CD4-positive, alpha-beta T cell treated with Interleukin-4 for 1 hour (primary cell): ENCODE data around the gene CAP1.
A peak's percentile ranks its signal among the peaks of the same experiment; 100 is the strongest.
"Not testable (repeated sequence)": the region's sequence is repeated elsewhere in the genome, so short reads cannot be mapped to it uniquely, and the experiment has no call there.

ENCODE experiments used
- DNase-seq, 2 donors: peaks; one replicate each; pipeline ENCODE4 v3.0.0-alpha.2; 2020 to 2022

The CAP1 gene, protein sequence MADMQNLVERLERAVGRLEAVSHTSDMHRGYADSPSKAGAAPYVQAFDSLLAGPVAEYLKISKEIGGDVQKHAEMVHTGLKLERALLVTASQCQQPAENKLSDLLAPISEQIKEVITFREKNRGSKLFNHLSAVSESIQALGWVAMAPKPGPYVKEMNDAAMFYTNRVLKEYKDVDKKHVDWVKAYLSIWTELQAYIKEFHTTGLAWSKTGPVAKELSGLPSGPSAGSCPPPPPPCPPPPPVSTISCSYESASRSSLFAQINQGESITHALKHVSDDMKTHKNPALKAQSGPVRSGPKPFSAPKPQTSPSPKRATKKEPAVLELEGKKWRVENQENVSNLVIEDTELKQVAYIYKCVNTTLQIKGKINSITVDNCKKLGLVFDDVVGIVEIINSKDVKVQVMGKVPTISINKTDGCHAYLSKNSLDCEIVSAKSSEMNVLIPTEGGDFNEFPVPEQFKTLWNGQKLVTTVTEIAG

DNA sequence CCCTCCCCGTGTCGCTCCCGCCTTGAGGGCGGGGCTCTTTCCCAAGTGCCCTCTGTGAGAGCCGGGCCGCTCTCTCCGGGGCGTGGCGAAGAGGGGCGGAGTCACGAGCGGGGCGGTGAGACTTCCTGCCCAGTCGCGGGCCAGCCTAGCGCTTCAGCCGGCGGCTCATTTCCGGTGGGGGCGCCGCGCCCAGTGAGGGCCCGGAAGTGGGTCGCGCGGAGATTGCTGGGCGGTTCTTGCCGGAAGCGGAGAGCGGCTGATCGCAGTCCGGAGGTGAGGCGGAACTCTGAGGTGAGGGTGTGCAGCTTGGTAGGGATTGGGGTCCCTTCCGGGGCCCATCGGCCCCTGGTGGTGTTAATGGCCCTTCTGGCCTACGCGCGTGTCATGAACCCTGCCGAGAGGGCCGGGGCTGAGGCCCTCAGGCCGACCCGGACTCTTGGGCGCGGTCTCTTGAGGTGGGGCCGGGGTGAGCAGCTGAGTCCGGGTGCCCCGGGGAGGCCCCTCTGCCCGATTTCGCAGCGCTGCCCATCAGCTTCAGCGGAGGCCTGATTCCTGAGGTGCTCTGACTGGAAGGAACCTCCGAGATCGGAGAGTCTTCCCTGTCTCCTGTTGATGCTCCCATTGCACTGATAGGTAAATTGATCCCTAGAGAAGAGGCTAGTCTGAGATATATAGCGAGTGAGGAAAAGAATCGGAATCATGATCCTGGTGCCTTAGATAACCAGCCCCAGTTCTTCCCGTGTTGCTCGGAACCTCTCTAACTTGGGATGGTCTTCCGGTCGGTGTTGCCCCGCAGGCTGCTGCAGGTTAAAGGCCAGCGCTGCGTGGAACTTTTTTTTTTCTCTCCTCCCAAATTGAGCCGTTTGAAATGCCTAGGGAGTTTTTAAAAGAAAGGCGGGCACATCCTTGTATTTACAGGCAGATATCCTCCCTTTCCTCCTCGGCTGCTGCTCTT is at the start of gene CAP1:
Gene CAP1, plus strand, starts transcription at position 219 of the 955 bp plus-strand sequence. CDS start 18,618 bp downstream, outside the sequence.
- peak; percentile 99 to 100 for DNase-seq

DNA sequence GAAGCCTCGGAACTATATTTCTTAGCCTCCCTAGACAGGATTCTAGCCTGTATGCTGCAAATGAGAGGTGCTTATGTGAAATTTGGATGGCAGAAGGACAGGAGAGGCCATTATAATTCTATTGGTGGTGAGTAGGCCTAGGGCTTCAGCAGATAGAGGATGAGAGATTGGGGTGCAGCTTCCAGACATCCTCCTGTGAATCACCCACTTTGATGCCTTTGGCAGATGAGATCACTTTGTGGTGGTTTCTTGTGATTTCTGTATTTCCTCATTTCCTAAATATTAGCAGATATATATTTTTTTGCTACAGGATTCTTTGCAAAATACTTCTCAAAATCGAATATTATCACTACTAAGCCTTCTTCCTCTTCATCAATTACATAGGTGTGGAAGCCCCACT is 48.3 kb upstream of the CAP1 start:
- DNase-seq, result peak in 1 of 2 donors; percentile 18

DNA sequence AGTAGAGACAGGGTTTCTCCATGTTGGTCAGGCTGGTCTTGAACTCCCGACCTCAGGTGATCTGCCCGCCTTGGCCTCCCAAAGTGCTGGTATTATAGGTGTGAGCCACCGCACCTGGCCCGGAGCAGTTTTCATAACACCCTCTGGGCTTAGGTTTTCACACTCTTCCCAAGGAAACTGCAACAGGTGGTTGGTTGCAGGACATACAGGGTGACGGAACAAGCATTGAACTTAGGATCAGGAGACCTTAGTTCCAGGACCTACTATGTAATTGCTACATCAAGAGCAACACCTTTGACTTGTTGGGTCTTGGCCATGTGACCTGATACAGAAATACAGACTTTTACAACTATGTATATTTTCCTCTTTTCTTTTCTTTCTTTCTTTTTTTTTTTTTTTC is 47.6 kb upstream of the CAP1 start:
- no peak for DNase-seq

- DNase-seq, result peak; percentile 26 to 36
These were observed 44.5 kb upstream of the CAP1 start for GRCh38 chr1:39995973-39996393.

DNA sequence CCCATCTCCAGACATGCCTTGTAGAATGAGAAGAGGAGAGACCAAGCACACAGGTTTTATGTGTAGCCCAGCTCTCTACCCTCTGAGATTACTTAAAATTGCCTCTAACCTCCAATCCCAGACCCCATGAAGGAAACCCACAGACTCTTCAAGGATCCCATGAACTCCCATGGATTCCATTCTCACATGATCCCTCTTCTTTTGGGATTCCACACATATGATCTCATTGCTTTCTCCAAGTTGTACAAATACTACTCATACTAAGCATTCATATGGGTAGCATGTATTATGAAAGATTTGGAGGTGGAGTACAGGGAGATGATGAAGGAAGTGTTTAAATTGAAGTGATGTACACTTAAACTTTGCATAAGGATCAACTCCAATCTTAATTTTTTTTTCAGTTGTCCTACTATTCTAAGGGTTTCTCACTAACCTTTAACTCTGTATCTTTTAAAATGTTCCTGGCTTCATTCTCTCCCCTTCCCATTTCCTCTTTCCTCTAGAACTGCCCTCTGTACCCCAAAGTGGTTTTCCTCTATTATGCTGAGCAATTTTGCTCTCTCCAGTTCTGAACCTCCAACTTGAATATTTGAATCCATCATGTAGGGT is 44.0 kb upstream of the CAP1 start:
- no peak for DNase-seq

- no peak for DNase-seq
These were observed 39.1 kb upstream of the CAP1 start for GRCh38 chr1:40001456-40001855.

GRCh38 chr1:40003156-40004093 is 37.1 kb upstream of the CAP1 start:
- peak in 1 of 2 donors; percentile 12 for DNase-seq

- DNase-seq, result no peak
These were observed 35.7 kb upstream of the CAP1 start for GRCh38 chr1:40004857-40005256.

GRCh38 chr1:40007481-40008034 is 33.0 kb upstream of the CAP1 start:
- not testable (repeated sequence) for DNase-seq

DNA sequence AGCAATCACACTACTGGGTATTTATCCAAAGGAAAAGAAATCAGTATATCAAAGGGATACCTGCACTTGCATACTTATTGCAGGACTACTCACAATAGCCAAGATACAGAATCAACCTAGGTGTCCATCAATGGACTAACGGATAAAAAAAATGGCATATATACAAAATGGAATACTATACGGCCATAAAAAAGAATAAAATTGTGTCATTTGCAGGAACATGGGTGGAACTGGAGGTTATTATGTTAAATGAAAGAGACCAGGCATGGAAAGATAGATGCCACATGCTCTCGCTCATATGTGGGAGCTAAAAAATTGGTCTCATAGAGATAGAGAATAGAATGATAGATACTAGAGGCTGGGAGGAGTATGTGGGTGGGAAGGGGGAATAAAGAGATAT is 29.3 kb upstream of the CAP1 start:
- DNase-seq, result no peak

DNA sequence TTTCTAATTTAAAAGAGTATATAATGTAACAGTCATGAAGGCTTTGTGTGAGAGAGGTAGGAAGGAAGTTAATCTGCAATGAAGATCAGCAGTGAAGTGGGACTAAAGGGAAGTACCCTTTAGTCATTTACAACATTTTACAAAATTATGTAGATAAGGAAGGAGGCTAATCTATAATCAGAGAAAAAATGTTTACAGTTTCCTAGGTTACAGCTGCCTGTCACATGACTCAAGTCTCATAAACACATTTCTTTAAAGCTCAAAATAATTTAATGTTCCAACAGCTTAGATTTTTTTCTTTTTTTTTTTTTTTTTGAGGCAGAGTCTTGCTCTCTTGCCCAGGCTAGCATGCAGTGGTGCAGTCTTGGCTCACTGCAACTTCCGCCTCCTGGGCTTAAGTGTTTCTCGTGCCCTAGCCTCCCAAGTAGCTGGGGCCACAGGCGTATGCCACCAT is 26.2 kb upstream of the CAP1 start:
- peak; percentile 12 to 64 for DNase-seq

DNA sequence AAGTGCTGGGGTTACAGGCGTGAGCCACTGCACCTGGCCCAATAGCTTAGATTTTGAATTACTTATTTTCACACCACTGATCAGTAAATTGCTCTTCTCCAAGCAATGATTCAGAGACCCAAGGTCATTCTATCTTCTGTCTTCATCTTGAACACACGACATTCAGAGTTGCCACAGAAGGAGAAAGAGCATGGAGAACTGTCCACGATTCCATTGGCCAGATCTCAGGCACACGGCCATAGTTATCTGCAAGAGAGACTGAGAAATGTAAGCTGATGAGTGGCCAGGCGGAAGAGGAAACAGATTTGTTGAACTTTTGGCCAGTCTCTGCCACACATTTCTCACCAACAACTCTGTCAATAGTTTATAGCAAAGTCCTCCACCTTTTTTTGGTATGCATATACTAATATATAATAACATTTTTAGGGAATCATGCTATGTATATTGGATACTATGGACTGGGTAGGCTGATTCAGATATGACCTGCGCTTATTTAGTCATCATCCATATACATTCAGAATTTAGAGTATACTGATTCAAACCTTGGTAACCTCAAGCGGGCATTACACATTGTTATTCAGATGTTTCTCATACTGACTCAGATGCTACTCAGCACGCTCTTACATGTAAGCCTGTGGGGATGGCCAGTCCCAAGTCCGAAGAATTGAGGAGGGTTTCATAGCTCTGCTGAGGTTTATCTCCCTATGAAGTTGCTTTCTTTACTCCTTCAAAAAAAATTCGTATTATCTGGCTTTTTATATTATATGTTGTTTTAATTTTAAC is 25.5 kb upstream of the CAP1 start:
- no peak for DNase-seq

GRCh38 chr1:40017951-40018575 is 22.5 kb upstream of the CAP1 start:
- DNase-seq, result no peak

- DNase-seq, result no peak
These were observed 20.0 kb upstream of the CAP1 start for GRCh38 chr1:40020447-40021085.

DNA sequence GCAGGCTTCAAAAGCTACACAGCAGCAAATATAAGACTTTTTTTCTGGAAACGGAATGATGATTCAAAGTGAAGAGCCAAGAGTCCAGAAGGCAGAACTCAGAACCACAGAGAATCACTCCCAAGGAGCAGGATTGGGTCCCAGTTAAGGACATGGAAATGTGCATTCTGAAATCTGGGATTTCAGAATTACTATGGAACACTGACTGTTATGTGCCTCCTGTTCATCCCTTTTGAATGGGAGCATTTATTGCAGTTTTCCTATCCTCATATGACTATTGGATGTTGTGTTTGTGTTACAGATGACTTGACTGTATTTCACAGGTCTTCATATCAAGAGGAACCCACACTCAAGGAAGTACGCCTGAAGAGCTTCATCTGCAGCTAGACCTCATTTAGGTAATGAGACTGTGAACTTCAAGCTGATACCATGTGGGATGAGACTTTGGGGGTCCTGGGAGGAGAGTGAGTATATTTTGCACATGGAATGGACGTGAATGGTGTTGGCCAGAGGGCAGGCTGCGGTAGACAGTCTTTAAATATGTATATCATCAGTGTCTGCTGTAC is 17.1 kb upstream of the CAP1 start:
- DNase-seq, result no peak

GRCh38 chr1:40024671-40025070 is 15.9 kb upstream of the CAP1 start:
- DNase-seq, result no peak

GRCh38 chr1:40027647-40028046 is 12.9 kb upstream of the CAP1 start:
- DNase-seq, result no peak

DNA sequence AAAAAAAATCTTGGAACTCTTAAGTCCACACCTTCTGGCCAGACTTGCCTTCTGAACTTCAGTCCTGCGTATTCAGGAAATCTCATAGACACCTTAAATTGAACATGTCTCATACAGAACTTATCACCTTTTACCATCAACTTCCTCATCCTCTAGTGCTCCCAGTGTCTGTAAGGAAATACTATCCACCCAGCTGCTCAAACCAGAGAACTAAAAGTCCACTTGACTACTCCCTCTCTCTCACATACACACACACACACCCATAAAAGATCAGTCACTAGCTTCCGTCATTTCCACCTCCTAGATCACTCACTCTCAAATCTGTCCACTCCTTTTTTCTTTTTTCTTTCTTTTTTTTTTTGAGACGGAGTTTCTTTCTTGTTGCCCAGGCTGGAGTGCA is 10.9 kb upstream of the CAP1 start:
- no peak for DNase-seq

- no peak for DNase-seq
These were observed 9.9 kb upstream of the CAP1 start for GRCh38 chr1:40030528-40031135.
